ENCODE measurements around the gene ARFGEF2.

- TF ChIP-seq, protein P1, sequence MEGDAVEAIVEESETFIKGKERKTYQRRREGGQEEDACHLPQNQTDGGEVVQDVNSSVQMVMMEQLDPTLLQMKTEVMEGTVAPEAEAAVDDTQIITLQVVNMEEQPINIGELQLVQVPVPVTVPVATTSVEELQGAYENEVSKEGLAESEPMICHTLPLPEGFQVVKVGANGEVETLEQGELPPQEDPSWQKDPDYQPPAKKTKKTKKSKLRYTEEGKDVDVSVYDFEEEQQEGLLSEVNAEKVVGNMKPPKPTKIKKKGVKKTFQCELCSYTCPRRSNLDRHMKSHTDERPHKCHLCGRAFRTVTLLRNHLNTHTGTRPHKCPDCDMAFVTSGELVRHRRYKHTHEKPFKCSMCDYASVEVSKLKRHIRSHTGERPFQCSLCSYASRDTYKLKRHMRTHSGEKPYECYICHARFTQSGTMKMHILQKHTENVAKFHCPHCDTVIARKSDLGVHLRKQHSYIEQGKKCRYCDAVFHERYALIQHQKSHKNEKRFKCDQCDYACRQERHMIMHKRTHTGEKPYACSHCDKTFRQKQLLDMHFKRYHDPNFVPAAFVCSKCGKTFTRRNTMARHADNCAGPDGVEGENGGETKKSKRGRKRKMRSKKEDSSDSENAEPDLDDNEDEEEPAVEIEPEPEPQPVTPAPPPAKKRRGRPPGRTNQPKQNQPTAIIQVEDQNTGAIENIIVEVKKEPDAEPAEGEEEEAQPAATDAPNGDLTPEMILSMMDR (optimal IDR thresholded peaks at IDR 0.05 in 1 of 3, IDR thresholded peaks at IDR 0.05 in 1 of 3, conservative IDR thresholded peaks at IDR 0.05 in 1 of 3; ENCODE audit: extremely low read depth in 1 of 3, insufficient read depth in 2 of 3, low read length in 3 of 3): no peak
- no peak for TF ChIP-seq EZH2 (IDR thresholded peaks at IDR 0.05; ENCODE audit: low read length)
Measured at GRCh38 chr20:48942730-48943129, 21.2 kb downstream of the ARFGEF2 start.

Measured in keratinocyte (primary cell).